HepG2 (cell line): ENCODE results near the gene CRNKL1. TPM values are rescaled to one million over a fixed set of nuclear protein-coding genes. Genes with fewer than 3 reads are reported as not detected.

Source experiments
- CCDC6 ChIP-seq: sonication (generic); formaldehyde crosslinking; IDR thresholded peaks from 2 replicates; pipeline ENCODE4 v1.8.1; 2022; ENCODE audit warnings: mild to moderate bottlenecking, missing genetic modification reagents, moderate library complexity
- CREM ChIP-seq, 2 experiments: sonication (generic) in 1 of 2; formaldehyde crosslinking in 1 of 2; IDR thresholded peaks; 2 replicates each; pipeline versions ENCODE4 v1.4.0 to v1.6.1; 2016 to 2020; ENCODE audit warnings: antibody characterized with exemption in 1 of 2, mild to moderate bottlenecking in 1 of 2, missing genetic modification reagents in 1 of 2
- ZNF253 ChIP-seq: sonication (generic); formaldehyde crosslinking; IDR thresholded peaks from 2 replicates; pipeline ENCODE4 v1.8.0; 2022; ENCODE audit warnings: mild to moderate bottlenecking, missing genetic modification reagents, borderline replicate concordance
- ZNF563 ChIP-seq: sonication (generic); formaldehyde crosslinking; IDR thresholded peaks from 2 replicates; pipeline ENCODE4 v1.8.0; 2022; ENCODE audit warnings: mild to moderate bottlenecking, moderate library complexity, missing genetic modification reagents
- ZNF83 ChIP-seq: sonication (generic); formaldehyde crosslinking; IDR thresholded peaks from 2 replicates; pipeline ENCODE4 v1.4.0; 2020; ENCODE audit warnings: missing genetic modification reagents, mild to moderate bottlenecking, borderline replicate concordance
- polyA plus RNA-seq, 8 experiments: library from polyadenylated mRNA; depleted of rRNA in 3 of 8; stranded (reverse) in 7 of 8; unstranded in 1 of 8; fragments of >200 nt; fragmentation: Illumina TruSeq in 4 of 8; extraction: Trizol in 4 of 8; gene quantifications; 2 replicates each; pipeline versions ENCODE4 v1.2.1 to v1.2.3, GENCODE V29; 2011 to 2016; ENCODE audit warnings: low read depth in 4 of 8, missing spikeins in 1 of 8, mixed read lengths in 1 of 8; ENCODE audit not compliant: insufficient read depth in 1 of 8
- total RNA-seq, 5 experiments: library from RNA; depleted of rRNA; stranded (reverse); fragments of >200 nt; fragmentation: Illumina TruSeq; extraction: Trizol; gene quantifications; 2 replicates each; pipeline ENCODE4 v1.2.3, GENCODE V29; 2016; ENCODE audit warnings: low read depth in 1 of 5
- TF ChIP-seq, protein P1 (sequence below): sonication (generic); formaldehyde crosslinking; IDR thresholded peaks from 2 replicates; pipeline ENCODE4 v1.8.1; 2023; ENCODE audit warnings: mild to moderate bottlenecking, missing genetic modification reagents
- TF ChIP-seq, protein P2 (sequence below): sonication (generic); formaldehyde crosslinking; IDR thresholded peaks from 2 replicates; pipeline ENCODE4 v1.4.0; 2020; ENCODE audit warnings: mild to moderate bottlenecking, low read depth, missing genetic modification reagents
- TF ChIP-seq, protein P3 (sequence below): sonication (generic); formaldehyde crosslinking; IDR thresholded peaks from 2 replicates; pipeline ENCODE4 v1.4.0; 2020; ENCODE audit warnings: missing genetic modification reagents, borderline replicate concordance
- TF ChIP-seq, protein P4 (sequence below): sonication (generic); formaldehyde crosslinking; IDR thresholded peaks from 2 replicates; pipeline ENCODE4 v1.4.0; 2020; ENCODE audit warnings: missing genetic modification reagents, borderline replicate concordance
- TF ChIP-seq, protein P5 (sequence below): sonication (generic); formaldehyde crosslinking; IDR thresholded peaks from 2 replicates; pipeline ENCODE4 v1.4.0; 2020; ENCODE audit warnings: missing genetic modification reagents, borderline replicate concordance
- TF ChIP-seq, protein P6 (sequence below): sonication (generic); formaldehyde crosslinking; IDR thresholded peaks from 2 replicates; pipeline ENCODE4 v1.9.0; 2022; ENCODE audit warnings: missing genetic modification reagents, mild to moderate bottlenecking, borderline replicate concordance

Gene CRNKL1
- total and polyA plus RNA-seq, 2 of the 13 experiments (the other 11 are each of a cell fraction or from before 2014, with no cell fraction given) = 12.3 to 64.5 TPM

DNA sequence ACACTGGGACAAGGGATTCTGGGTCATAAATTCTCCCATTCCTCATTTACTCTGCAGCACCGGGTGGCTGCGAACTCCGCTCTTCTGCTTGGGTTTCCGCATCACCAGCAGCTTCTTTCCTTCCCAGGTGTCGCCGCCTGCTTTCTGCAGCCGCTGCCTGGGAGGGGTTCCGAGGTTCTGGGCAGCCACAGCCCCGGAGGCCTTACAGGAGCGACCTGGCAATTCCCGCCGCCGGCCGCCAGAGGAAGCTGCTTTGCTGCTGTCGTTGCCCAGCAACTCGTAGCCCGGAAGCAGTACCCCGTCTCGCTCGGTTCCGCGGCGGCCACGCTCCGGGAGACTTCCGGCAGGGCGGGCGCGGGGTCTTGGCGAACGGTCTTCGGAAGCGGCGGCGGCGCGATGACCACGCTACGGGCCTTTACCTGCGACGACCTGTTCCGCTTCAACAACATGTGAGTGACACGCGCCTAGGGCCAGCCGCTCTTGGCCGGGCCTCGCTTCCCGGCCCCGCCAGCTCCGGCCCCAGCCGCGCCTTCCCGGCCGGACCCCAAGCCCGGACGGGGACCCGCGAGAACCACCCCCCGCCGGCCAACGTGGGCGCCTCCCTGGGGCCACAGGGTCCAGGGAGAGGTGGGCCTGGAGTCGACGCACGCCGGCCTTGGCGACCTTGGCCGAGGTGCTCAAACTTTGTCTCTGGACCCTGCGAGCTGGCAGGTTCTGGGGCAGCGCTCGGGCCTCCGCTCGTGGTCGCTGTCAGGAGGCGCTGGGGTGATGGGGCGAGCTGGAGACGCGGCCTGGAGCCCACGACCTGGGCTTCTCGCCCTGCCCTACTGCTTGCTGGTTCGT lies 35.0 kb downstream of the CRNKL1 start, which contains the start of gene NAA20 (continued):
- TF ChIP-seq, protein P1, sequence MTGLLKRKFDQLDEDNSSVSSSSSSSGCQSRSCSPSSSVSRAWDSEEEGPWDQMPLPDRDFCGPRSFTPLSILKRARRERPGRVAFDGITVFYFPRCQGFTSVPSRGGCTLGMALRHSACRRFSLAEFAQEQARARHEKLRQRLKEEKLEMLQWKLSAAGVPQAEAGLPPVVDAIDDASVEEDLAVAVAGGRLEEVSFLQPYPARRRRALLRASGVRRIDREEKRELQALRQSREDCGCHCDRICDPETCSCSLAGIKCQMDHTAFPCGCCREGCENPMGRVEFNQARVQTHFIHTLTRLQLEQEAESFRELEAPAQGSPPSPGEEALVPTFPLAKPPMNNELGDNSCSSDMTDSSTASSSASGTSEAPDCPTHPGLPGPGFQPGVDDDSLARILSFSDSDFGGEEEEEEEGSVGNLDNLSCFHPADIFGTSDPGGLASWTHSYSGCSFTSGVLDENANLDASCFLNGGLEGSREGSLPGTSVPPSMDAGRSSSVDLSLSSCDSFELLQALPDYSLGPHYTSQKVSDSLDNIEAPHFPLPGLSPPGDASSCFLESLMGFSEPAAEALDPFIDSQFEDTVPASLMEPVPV (CRISPR knock-in tag) = peak; percentile 90
- TF ChIP-seq, protein P2, sequence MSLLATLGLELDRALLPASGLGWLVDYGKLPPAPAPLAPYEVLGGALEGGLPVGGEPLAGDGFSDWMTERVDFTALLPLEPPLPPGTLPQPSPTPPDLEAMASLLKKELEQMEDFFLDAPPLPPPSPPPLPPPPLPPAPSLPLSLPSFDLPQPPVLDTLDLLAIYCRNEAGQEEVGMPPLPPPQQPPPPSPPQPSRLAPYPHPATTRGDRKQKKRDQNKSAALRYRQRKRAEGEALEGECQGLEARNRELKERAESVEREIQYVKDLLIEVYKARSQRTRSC (CRISPR knock-in tag) = peak; percentile 33; the same call in 1 of the 2 replicates
- TF ChIP-seq, protein P3, sequence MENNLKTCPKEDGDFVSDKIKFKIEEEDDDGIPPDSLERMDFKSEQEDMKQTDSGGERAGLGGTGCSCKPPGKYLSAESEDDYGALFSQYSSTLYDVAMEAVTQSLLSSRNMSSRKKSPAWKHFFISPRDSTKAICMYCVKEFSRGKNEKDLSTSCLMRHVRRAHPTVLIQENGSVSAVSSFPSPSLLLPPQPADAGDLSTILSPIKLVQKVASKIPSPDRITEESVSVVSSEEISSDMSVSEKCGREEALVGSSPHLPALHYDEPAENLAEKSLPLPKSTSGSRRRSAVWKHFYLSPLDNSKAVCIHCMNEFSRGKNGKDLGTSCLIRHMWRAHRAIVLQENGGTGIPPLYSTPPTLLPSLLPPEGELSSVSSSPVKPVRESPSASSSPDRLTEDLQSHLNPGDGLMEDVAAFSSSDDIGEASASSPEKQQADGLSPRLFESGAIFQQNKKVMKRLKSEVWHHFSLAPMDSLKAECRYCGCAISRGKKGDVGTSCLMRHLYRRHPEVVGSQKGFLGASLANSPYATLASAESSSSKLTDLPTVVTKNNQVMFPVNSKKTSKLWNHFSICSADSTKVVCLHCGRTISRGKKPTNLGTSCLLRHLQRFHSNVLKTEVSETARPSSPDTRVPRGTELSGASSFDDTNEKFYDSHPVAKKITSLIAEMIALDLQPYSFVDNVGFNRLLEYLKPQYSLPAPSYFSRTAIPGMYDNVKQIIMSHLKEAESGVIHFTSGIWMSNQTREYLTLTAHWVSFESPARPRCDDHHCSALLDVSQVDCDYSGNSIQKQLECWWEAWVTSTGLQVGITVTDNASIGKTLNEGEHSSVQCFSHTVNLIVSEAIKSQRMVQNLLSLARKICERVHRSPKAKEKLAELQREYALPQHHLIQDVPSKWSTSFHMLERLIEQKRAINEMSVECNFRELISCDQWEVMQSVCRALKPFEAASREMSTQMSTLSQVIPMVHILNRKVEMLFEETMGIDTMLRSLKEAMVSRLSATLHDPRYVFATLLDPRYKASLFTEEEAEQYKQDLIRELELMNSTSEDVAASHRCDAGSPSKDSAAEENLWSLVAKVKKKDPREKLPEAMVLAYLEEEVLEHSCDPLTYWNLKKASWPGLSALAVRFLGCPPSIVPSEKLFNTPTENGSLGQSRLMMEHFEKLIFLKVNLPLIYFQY (CRISPR knock-in tag) = peak; percentile 82; the same call in 1 of the 2 replicates
- TF ChIP-seq, protein P4, sequence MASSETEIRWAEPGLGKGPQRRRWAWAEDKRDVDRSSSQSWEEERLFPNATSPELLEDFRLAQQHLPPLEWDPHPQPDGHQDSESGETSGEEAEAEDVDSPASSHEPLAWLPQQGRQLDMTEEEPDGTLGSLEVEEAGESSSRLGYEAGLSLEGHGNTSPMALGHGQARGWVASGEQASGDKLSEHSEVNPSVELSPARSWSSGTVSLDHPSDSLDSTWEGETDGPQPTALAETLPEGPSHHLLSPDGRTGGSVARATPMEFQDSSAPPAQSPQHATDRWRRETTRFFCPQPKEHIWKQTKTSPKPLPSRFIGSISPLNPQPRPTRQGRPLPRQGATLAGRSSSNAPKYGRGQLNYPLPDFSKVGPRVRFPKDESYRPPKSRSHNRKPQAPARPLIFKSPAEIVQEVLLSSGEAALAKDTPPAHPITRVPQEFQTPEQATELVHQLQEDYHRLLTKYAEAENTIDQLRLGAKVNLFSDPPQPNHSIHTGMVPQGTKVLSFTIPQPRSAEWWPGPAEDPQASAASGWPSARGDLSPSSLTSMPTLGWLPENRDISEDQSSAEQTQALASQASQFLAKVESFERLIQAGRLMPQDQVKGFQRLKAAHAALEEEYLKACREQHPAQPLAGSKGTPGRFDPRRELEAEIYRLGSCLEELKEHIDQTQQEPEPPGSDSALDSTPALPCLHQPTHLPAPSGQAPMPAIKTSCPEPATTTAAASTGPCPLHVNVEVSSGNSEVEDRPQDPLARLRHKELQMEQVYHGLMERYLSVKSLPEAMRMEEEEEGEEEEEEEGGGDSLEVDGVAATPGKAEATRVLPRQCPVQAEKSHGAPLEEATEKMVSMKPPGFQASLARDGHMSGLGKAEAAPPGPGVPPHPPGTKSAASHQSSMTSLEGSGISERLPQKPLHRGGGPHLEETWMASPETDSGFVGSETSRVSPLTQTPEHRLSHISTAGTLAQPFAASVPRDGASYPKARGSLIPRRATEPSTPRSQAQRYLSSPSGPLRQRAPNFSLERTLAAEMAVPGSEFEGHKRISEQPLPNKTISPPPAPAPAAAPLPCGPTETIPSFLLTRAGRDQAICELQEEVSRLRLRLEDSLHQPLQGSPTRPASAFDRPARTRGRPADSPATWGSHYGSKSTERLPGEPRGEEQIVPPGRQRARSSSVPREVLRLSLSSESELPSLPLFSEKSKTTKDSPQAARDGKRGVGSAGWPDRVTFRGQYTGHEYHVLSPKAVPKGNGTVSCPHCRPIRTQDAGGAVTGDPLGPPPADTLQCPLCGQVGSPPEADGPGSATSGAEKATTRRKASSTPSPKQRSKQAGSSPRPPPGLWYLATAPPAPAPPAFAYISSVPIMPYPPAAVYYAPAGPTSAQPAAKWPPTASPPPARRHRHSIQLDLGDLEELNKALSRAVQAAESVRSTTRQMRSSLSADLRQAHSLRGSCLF (CRISPR knock-in tag) = no peak
- TF ChIP-seq, protein P5, sequence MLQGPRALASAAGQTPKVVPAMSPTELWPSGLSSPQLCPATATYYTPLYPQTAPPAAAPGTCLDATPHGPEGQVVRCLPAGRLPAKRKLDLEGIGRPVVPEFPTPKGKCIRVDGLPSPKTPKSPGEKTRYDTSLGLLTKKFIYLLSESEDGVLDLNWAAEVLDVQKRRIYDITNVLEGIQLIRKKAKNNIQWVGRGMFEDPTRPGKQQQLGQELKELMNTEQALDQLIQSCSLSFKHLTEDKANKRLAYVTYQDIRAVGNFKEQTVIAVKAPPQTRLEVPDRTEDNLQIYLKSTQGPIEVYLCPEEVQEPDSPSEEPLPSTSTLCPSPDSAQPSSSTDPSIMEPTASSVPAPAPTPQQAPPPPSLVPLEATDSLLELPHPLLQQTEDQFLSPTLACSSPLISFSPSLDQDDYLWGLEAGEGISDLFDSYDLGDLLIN = no peak
- TF ChIP-seq CREM (IDR thresholded peaks at IDR 0.05) = peak; percentile 66
- TF ChIP-seq CREM (CRISPR knock-in tag; IDR thresholded peaks at IDR 0.05) = 0 out of 2 replicates have a peak, but pooled peaks have one; percentile 28
- peak; percentile 89; the same call in 1 of the 2 replicates for TF ChIP-seq CCDC6
- TF ChIP-seq ZNF563 (CRISPR knock-in tag) = peak; percentile 97
- TF ChIP-seq ZNF253 (CRISPR knock-in tag) = peak; percentile 95
- peak; percentile 79 for TF ChIP-seq ZNF83 (CRISPR knock-in tag)
- TF ChIP-seq, protein P6, sequence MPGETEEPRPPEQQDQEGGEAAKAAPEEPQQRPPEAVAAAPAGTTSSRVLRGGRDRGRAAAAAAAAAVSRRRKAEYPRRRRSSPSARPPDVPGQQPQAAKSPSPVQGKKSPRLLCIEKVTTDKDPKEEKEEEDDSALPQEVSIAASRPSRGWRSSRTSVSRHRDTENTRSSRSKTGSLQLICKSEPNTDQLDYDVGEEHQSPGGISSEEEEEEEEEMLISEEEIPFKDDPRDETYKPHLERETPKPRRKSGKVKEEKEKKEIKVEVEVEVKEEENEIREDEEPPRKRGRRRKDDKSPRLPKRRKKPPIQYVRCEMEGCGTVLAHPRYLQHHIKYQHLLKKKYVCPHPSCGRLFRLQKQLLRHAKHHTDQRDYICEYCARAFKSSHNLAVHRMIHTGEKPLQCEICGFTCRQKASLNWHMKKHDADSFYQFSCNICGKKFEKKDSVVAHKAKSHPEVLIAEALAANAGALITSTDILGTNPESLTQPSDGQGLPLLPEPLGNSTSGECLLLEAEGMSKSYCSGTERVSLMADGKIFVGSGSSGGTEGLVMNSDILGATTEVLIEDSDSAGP (CRISPR knock-in tag) = peak; percentile 97
